ENCODE data around the gene L3HYPDH.

Gene L3HYPDH

GRCh38 chr14:59427653-59428580, 56.3 kb downstream of the L3HYPDH start:
- no peak for DNase-seq (ENCODE audit: low read depth in 1 of 2, low spot score in 1 of 2)

GRCh38 chr14:59425322-59425935, 58.8 kb downstream of the L3HYPDH start:
- DNase-seq (ENCODE audit: low read depth in 1 of 2, low spot score in 1 of 2) = no peak

- no peak for DNase-seq (ENCODE audit: low read depth in 1 of 2, low spot score in 1 of 2)
Observed at GRCh38 chr14:59424341-59425071, 59.7 kb downstream of the L3HYPDH start.

Data from activated T-helper 1 cell treated with anti-CD3 and anti-CD28 coated beads, Interleukin-2, amount 50 U/mL, for 16 hours (primary cell).